ENCODE data around the gene AKT1S1.

GRCh38 chr19:49823472-49823871 lies 53.7 kb downstream of the AKT1S1 start:
- TF ChIP-seq CTCF (IDR thresholded peaks at IDR 0.05) (no peak), POLR2A (IDR thresholded peaks at IDR 0.05) (no peak)
